Pulmonary artery endothelial cell (primary cell): ENCODE data around the gene MYH11. TPM values are rescaled to one million over a fixed set of nuclear protein-coding genes. Genes with fewer than 3 reads are reported as not detected.
A peak's percentile ranks its signal among the peaks of the same experiment; 100 is the strongest.

Experiments used
- DNase-seq: peaks from one replicate; pipeline ENCODE4 v3.0.0-alpha.2; 2011; ENCODE audit warnings: low read depth, low spot score
- total RNA-seq: library from RNA; depleted of rRNA; stranded (reverse); fragments of >200 nt; gene quantifications from 2 replicates; pipeline ENCODE4 v1.2.3, GENCODE V29; 2014

Gene MYH11
- total RNA-seq, 1 donor from 2014 or later: not detected

GRCh38 chr16:15779664-15780351 is 77.0 kb downstream of the MYH11 start:
- DNase-seq: no peak

GRCh38 chr16:15778999-15779614 is 77.7 kb downstream of the MYH11 start:
- DNase-seq: no peak

- DNase-seq: no peak
Observed at GRCh38 chr16:15778204-15778743, 78.6 kb downstream of the MYH11 start.

- no peak for DNase-seq
Observed at GRCh38 chr16:15777533-15778203, 79.2 kb downstream of the MYH11 start.

- no peak for DNase-seq
Observed at GRCh38 chr16:15776572-15776971, 80.3 kb downstream of the MYH11 start.

- DNase-seq: no peak
Observed at GRCh38 chr16:15775663-15776304, 81.0 kb downstream of the MYH11 start.

GRCh38 chr16:15775209-15775608 is 81.6 kb downstream of the MYH11 start:
- no peak for DNase-seq

- DNase-seq: no peak
Observed at GRCh38 chr16:15773968-15774367, 82.9 kb downstream of the MYH11 start.

GRCh38 chr16:15772579-15773293 is 84.1 kb downstream of the MYH11 start:
- no peak for DNase-seq

GRCh38 chr16:15771694-15772093 is 85.1 kb downstream of the MYH11 start:
- DNase-seq: no peak

- DNase-seq: peak; percentile 24
Observed at GRCh38 chr16:15770512-15770911, 86.3 kb downstream of the MYH11 start.

- DNase-seq: peak; percentile 29
Observed at GRCh38 chr16:15770107-15770506, 86.7 kb downstream of the MYH11 start.

- DNase-seq: no peak
Observed at GRCh38 chr16:15769239-15769638, 87.6 kb downstream of the MYH11 start.

GRCh38 chr16:15768201-15768600 is 88.6 kb downstream of the MYH11 start:
- DNase-seq: no peak

- no peak for DNase-seq
Observed at GRCh38 chr16:15766918-15767317, 89.9 kb downstream of the MYH11 start.

GRCh38 chr16:15765880-15766279 is 90.9 kb downstream of the MYH11 start:
- no peak for DNase-seq

- no peak for DNase-seq
Observed at GRCh38 chr16:15765116-15765515, 91.7 kb downstream of the MYH11 start.

- DNase-seq: no peak
Observed at GRCh38 chr16:15764112-15764511, 92.7 kb downstream of the MYH11 start.

- DNase-seq: no peak
Observed at GRCh38 chr16:15760129-15760528, 96.7 kb downstream of the MYH11 start.

- DNase-seq: no peak
Observed at GRCh38 chr16:15759070-15759469, 97.8 kb downstream of the MYH11 start.

GRCh38 chr16:15757630-15758251 is 99.1 kb downstream of the MYH11 start:
- DNase-seq: no peak
